ENCODE data around the gene AK4.

The AK4 gene

DNA sequence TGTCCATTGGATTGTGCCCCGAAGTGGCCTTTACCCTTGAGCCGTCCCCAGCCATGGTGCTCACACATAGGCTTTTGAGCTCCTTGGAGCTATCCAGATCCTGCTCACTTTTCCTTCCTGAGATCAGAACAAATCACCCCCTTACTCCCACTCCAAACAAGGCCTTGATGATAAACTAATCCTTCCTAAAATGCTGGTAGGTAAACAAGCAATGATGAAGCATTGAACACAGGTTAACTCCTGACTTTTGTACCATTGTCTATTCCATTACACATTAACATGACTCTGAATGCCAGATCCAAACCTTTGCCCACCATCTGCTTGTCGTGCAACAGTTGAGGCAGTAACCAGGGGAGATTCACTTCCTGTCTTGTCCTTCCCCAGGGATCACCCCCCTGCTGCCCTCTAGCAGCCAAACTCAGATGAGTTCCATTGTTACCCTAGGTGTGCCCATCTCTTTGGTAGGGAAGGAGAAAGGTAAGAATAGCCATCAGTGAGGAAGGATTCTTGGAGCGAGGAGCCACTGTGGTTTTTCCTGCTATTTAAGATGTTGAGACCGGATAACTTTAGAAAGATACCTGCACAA lies 81.8 kb downstream of the AK4 start:
- Histone ChIP-seq H4K20me1 (ENCODE audit: control insufficient read depth, insufficient read depth, low read depth, low read length) (no peaks in the 10 kb centered on the region), H3K4me2 (ENCODE audit: low read length) (no peak overlapping the region), H3K27me3 (ENCODE audit: control insufficient read depth, low read length) (no peaks in the 10 kb centered on the region), H3K36me3 (ENCODE audit: control insufficient read depth, low read length) (no peaks in the 10 kb centered on the region), H3K79me2 (ENCODE audit: control insufficient read depth, low read length) (no peaks in the 10 kb centered on the region), H3K9me3 (ENCODE audit: control insufficient read depth, insufficient read depth, low read length) (no peaks in the 10 kb centered on the region), H3K4me3 (ENCODE audit: low read length) (no peak overlapping the region), H3K27ac (ENCODE audit: low read depth, low read length) (no peak overlapping the region), H3K9me2 (replicated peaks; ENCODE audit: control insufficient read depth, low read length) (no peaks in the 10 kb centered on the region), H3F3A (ENCODE audit: control insufficient read depth, insufficient read depth) (no peaks in the 10 kb centered on the region), H3K4me1 (ENCODE audit: control insufficient read depth, low read length) (no peaks in the 10 kb centered on the region)
- no peak for TF ChIP-seq CTCF (IDR thresholded peaks at IDR 0.05; ENCODE audit: low read depth, low read length, poor library complexity, severe bottlenecking)

DNA sequence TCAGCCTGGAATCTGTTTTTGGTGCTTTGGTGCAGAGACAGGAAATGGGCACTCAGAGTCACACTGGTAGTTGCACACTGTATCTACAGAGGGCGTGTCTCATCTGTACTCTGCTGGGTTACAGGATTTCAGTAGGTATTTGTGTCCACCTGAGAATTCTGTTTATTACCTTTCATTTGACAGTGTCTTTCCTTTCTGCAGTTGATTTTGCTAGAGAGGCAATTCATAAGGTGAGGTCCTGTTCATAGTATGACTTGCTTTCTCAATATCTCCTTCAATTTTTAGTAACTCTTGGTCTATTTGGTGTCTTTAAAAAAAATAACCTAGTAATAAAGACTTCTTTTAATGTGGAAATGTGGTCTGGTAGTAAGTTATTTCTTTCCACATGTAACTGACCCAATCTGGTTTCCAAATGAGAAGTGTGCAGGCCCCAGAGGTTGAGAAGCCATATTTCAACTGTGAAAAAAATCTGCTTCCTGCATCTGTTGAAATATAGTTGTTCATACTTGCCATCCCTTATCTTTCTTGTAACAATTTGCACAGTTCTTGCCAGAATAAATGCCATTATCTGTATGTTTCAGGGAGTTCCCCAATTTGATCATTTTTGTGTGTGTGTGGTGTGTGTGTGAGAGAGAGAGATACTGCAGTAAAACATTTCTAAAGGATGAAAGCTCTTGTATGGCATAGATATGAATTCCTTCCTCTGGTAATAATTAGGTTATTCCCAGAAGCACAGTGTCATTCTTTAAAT lies 82.9 kb downstream of the AK4 start:
- no peaks in the 10 kb centered on the region for H3K9me2 ChIP-seq (replicated peaks; ENCODE audit: control insufficient read depth, low read length)
- no peaks in the 10 kb centered on the region for H4K20me1 ChIP-seq (ENCODE audit: control insufficient read depth, insufficient read depth, low read depth, low read length)
- H3K36me3 ChIP-seq (ENCODE audit: control insufficient read depth, low read length), result no peaks in the 10 kb centered on the region
- H3K4me2 ChIP-seq (ENCODE audit: low read length), result no peak overlapping the region
- no peaks in the 10 kb centered on the region for H3F3A ChIP-seq (ENCODE audit: control insufficient read depth, insufficient read depth)
- no peaks in the 10 kb centered on the region for H3K9me3 ChIP-seq (ENCODE audit: control insufficient read depth, insufficient read depth, low read length)
- no peaks in the 10 kb centered on the region for H3K79me2 ChIP-seq (ENCODE audit: control insufficient read depth, low read length)
- H3K27ac ChIP-seq (ENCODE audit: low read depth, low read length), result no peak overlapping the region
- TF ChIP-seq EZH2phosphoT487 (IDR thresholded peaks at IDR 0.05; ENCODE audit: borderline replicate concordance, low read length) (no peak), CTCF (IDR thresholded peaks at IDR 0.05; ENCODE audit: low read depth, low read length, poor library complexity, severe bottlenecking) (no peak)
- no peaks in the 10 kb centered on the region for H3K27me3 ChIP-seq (ENCODE audit: control insufficient read depth, low read length)
- H3K4me1 ChIP-seq (ENCODE audit: control insufficient read depth, low read length), result no peaks in the 10 kb centered on the region
- no peak overlapping the region for H3K4me3 ChIP-seq (ENCODE audit: low read length)

DNA sequence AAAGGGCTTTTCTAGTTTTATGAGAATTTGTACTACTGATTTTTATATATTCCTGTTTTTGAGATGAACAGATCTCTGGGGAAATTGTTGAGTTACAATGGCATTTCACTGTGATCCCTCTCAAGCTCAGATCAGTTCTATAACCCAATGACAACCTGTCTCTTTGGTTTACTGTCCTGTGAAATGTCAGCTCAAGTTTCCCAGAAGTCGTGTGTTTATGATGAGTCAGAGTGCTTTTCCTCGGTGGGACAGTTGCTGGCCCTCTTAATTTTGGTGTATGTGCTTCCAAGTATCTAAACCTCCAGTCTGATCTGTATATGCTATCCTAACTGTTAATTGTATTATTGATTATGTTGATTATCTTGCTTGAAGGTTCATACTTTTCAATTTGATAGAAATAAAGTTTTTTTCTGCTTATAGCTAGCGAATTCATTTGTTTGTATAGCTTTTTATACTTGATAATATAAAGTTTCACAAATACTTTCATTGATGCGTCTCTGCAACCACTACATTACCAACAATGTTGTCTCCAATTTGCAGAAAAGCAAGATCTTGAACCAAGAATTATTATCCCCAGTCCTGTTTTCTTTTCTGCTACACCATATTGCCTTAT lies 83.8 kb downstream of the AK4 start:
- no peaks in the 10 kb centered on the region for H3K36me3 ChIP-seq (ENCODE audit: control insufficient read depth, low read length)
- no peak overlapping the region for H3K4me3 ChIP-seq (ENCODE audit: low read length)
- H3K79me2 ChIP-seq (ENCODE audit: control insufficient read depth, low read length), result no peaks in the 10 kb centered on the region
- H3K4me1 ChIP-seq (ENCODE audit: control insufficient read depth, low read length), result no peaks in the 10 kb centered on the region
- H3K27me3 ChIP-seq (ENCODE audit: control insufficient read depth, low read length), result no peaks in the 10 kb centered on the region
- H3F3A ChIP-seq (ENCODE audit: control insufficient read depth, insufficient read depth), result no peaks in the 10 kb centered on the region
- H4K20me1 ChIP-seq (ENCODE audit: control insufficient read depth, insufficient read depth, low read depth, low read length), result no peaks in the 10 kb centered on the region
- no peak for TF ChIP-seq CTCF (IDR thresholded peaks at IDR 0.05; ENCODE audit: low read depth, low read length, poor library complexity, severe bottlenecking)
- TF ChIP-seq EZH2phosphoT487 (IDR thresholded peaks at IDR 0.05; ENCODE audit: borderline replicate concordance, low read length), result no peak
- no peak overlapping the region for H3K4me2 ChIP-seq (ENCODE audit: low read length)
- H3K9me2 ChIP-seq (replicated peaks; ENCODE audit: control insufficient read depth, low read length), result no peaks in the 10 kb centered on the region
- H3K9me3 ChIP-seq (ENCODE audit: control insufficient read depth, insufficient read depth, low read length), result no peaks in the 10 kb centered on the region
- no peak overlapping the region for H3K27ac ChIP-seq (ENCODE audit: low read depth, low read length)

Data from DOHH2 (cell line).